Measurements from ENCODE around the gene EHF. TPM values are rescaled to one million over a fixed set of nuclear protein-coding genes. Genes with fewer than 3 reads are reported as not detected.

EHF gene
- total and polyA plus RNA-seq, 2 of the 13 experiments (the other 11 are each of a cell fraction or from before 2014, with no cell fraction given) = 0.04 to 0.46 TPM

- no peaks in the 10 kb centered on the region for H3K79me2 ChIP-seq (ENCODE audit: insufficient read depth, low read length)
- CTCF ChIA-PET (ENCODE audit: low intra/inter-chr PET ratio, low total read pairs) = no interaction called here
- H3K27ac ChIP-seq (ENCODE audit: extremely low read length, insufficient read depth, low read length) = no peak overlapping the region
- intact Hi-C loops (cut with micrococcal nuclease; ENCODE audit: unreplicated experiment) (no loop called here), in situ Hi-C loops (cut with HindIII; ENCODE audit: extremely low pct_ligation_motif_present, low pct_unique_long_range_greater_than_20kb) (no loop called here)
- WGBS (ENCODE audit: low lambda C conversion rate) = 88% methylated on average over 1 of the region's 1 CpG
- TF ChIP-seq TRIM24 (CRISPR knock-in tag; IDR thresholded peaks at IDR 0.05) (no peak), ZNF629 (CRISPR knock-in tag; conservative IDR thresholded peaks at IDR 0.05) (peak; percentile 56; the same call in 1 of the 2 replicates)
- no peaks in the 10 kb centered on the region for H3K27me3 ChIP-seq (ENCODE audit: control insufficient read depth in 1 of 2, insufficient read depth in 2 of 2, low read length in 2 of 2)
- no TSS peak for BruUV-seq (replicated peaks)
- FAIRE-seq (no peak), DNase-seq (ENCODE audit: low spot score) (no peak), ATAC-seq (no peak)
- no peak overlapping the region for H3K4me2 ChIP-seq (ENCODE audit: low read depth, low read length)
- no peak overlapping the region for H3K4me3 ChIP-seq (replicated peaks in 1 of 3; ENCODE audit: insufficient read depth in 1 of 3, low read depth in 2 of 3, low read length in 3 of 3)
- no peak overlapping the region for H2AFZ ChIP-seq (ENCODE audit: low read length)
- no peaks in the 10 kb centered on the region for H3K9me3 ChIP-seq (ENCODE audit: low read length)
- POLR2A ChIA-PET = interaction anchor here (1.4 kb wide), 1 partner anchor 48 kb away, joined by 5 read pairs; no protein-coding TSS in a partner anchor
- H3K36me3 ChIP-seq (replicated peaks in 1 of 2; ENCODE audit: control insufficient read depth in 1 of 2, insufficient read depth in 2 of 2, low read length in 2 of 2) = no peaks in the 10 kb centered on the region
- H3K9ac ChIP-seq (ENCODE audit: insufficient read depth, low read depth, low read length) = no peak overlapping the region
- H4K20me1 ChIP-seq (ENCODE audit: insufficient read depth, low read length) = no peaks in the 10 kb centered on the region
- peaks cover 50% of the 10 kb centered on the region for H3K4me1 ChIP-seq (ENCODE audit: insufficient read depth, low read length)
These were observed 27.1 kb downstream of the EHF start for GRCh38 chr11:34648036-34648435.

DNA sequence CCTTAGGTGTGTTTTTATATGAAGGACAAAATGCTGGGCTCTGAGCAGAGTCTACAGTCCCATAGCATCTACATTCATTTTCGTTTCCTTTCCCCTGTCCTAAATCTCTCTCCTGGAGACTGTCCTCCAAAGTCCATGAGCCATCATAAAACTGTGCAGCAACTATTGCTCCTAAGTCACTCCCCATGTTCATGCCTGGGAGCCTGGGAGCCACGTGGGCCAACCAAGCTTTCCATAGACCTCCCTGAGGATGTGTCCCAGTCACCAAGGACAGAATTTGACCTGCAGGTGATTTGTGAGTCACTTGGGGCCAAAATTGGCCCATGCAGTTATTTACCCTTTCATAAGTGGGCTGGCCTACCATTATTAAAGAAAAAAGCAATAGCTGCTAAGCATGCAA lies 28.7 kb downstream of the EHF start:
- WGBS (ENCODE audit: low lambda C conversion rate) = 82% methylated on average over 2 of the region's 2 CpGs
- no peak overlapping the region for H3K27ac ChIP-seq (ENCODE audit: extremely low read length, insufficient read depth, low read length)

More for the DNA sequence above, 28.7 kb downstream of the EHF start:
- FAIRE-seq = no peak
- H3K4me2 ChIP-seq (ENCODE audit: low read depth, low read length) = no peak overlapping the region
- H3K4me1 ChIP-seq (ENCODE audit: insufficient read depth, low read length) = peaks cover 50% of the 10 kb centered on the region
- H3K4me3 ChIP-seq (replicated peaks in 1 of 3; ENCODE audit: insufficient read depth in 1 of 3, low read depth in 2 of 3, low read length in 3 of 3) = no peak overlapping the region
- POLR2A ChIA-PET = interaction anchor here (0.9 to 1.7 kb wide), 2 partner anchors 9 to 49 kb away, joined by 3 to 7 read pairs; no protein-coding TSS in a partner anchor
- H3K36me3 ChIP-seq (replicated peaks in 1 of 2; ENCODE audit: control insufficient read depth in 1 of 2, insufficient read depth in 2 of 2, low read length in 2 of 2) = no peaks in the 10 kb centered on the region
- H2AFZ ChIP-seq (ENCODE audit: low read length) = no peak overlapping the region
- TF ChIP-seq MTF1 (CRISPR knock-in tag; IDR thresholded peaks at IDR 0.05) = no peak
- no peak for TF ChIP-seq ZNF234 (CRISPR knock-in tag; conservative IDR thresholded peaks at IDR 0.05)
- TF ChIP-seq ZNF724P (CRISPR knock-in tag; IDR thresholded peaks at IDR 0.05; ENCODE audit: borderline replicate concordance) = no peak
- TF ChIP-seq, protein P1, sequence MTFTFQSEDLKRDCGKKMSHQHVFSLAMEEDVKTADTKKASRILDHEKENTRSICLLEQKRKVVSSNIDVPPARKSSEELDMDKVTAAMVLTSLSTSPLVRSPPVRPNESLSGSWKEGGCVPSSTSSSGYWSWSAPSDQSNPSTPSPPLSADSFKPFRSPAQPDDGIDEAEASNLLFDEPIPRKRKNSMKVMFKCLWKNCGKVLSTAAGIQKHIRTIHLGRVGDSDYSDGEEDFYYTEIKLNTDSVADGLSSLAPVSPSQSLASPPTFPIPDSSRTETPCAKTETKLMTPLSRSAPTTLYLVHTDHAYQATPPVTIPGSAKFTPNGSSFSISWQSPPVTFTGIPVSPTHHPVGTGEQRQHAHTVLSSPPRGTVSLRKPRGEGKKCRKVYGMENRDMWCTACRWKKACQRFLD (CRISPR knock-in tag; IDR thresholded peaks at IDR 0.05; ENCODE audit: borderline replicate concordance) = no peak
- no peak for TF ChIP-seq SALL1 (CRISPR knock-in tag; IDR thresholded peaks at IDR 0.05)
- no peak for TF ChIP-seq ZNF451 (CRISPR knock-in tag; IDR thresholded peaks at IDR 0.05)
- no peak for TF ChIP-seq ZNF720 (CRISPR knock-in tag; IDR thresholded peaks at IDR 0.05)
- no peak for TF ChIP-seq NBN (conservative IDR thresholded peaks at IDR 0.05)
- no peak for TF ChIP-seq ZNF136 (CRISPR knock-in tag; IDR thresholded peaks at IDR 0.05; ENCODE audit: low read depth)
- no peak for TF ChIP-seq ZBTB26 (CRISPR knock-in tag; IDR thresholded peaks at IDR 0.05; ENCODE audit: borderline replicate concordance)
- TF ChIP-seq ETV5 (CRISPR knock-in tag; IDR thresholded peaks at IDR 0.05; ENCODE audit: borderline replicate concordance) = no peak
- TF ChIP-seq ZNF577 (CRISPR knock-in tag; IDR thresholded peaks at IDR 0.05; ENCODE audit: borderline replicate concordance, low read depth) = no peak
- TF ChIP-seq ZNF430 (CRISPR knock-in tag; IDR thresholded peaks at IDR 0.05) = no peak
- TF ChIP-seq ZNF7 (CRISPR knock-in tag; IDR thresholded peaks at IDR 0.05) = no peak
- TF ChIP-seq ZNF180 (CRISPR knock-in tag; IDR thresholded peaks at IDR 0.05; ENCODE audit: borderline replicate concordance, low read depth) = no peak
- TF ChIP-seq ZNF510 (CRISPR knock-in tag; IDR thresholded peaks at IDR 0.05; ENCODE audit: low read depth) = no peak
- TF ChIP-seq SNAI1 (CRISPR knock-in tag; IDR thresholded peaks at IDR 0.05; ENCODE audit: borderline replicate concordance) = no peak
- TF ChIP-seq ADNP (CRISPR knock-in tag; IDR thresholded peaks at IDR 0.05) = no peak
- intact Hi-C loops (cut with micrococcal nuclease; ENCODE audit: unreplicated experiment) (no loop called here), in situ Hi-C loops (cut with HindIII; ENCODE audit: extremely low pct_ligation_motif_present, low pct_unique_long_range_greater_than_20kb) (no loop called here)
- H3K9ac ChIP-seq (ENCODE audit: insufficient read depth, low read depth, low read length) = no peak overlapping the region
- no peak for DNase-seq (ENCODE audit: low spot score)
- no peaks in the 10 kb centered on the region for H3K27me3 ChIP-seq (ENCODE audit: control insufficient read depth in 1 of 2, insufficient read depth in 2 of 2, low read length in 2 of 2)
- no peak for ATAC-seq
- H3K79me2 ChIP-seq (ENCODE audit: insufficient read depth, low read length) = no peaks in the 10 kb centered on the region
- H4K20me1 ChIP-seq (ENCODE audit: insufficient read depth, low read length) = no peaks in the 10 kb centered on the region
- CTCF ChIA-PET (ENCODE audit: low intra/inter-chr PET ratio, low total read pairs) = no interaction called here
- no TSS peak for BruUV-seq (replicated peaks)
- H3K9me3 ChIP-seq (ENCODE audit: low read length) = no peaks in the 10 kb centered on the region

All from HepG2 (cell line).